Activated CD4-positive, alpha-beta T cell treated with anti-CD3 and anti-CD28 coated beads for 24 hours (primary cell): ENCODE data around the gene HEMK1.

ENCODE experiments used
- DNase-seq, 2 donors: peaks; one replicate each; pipeline ENCODE4 v3.0.0-alpha.2; 2020; ENCODE audit warnings: low read depth in 2 of 2

HEMK1 gene

DNA sequence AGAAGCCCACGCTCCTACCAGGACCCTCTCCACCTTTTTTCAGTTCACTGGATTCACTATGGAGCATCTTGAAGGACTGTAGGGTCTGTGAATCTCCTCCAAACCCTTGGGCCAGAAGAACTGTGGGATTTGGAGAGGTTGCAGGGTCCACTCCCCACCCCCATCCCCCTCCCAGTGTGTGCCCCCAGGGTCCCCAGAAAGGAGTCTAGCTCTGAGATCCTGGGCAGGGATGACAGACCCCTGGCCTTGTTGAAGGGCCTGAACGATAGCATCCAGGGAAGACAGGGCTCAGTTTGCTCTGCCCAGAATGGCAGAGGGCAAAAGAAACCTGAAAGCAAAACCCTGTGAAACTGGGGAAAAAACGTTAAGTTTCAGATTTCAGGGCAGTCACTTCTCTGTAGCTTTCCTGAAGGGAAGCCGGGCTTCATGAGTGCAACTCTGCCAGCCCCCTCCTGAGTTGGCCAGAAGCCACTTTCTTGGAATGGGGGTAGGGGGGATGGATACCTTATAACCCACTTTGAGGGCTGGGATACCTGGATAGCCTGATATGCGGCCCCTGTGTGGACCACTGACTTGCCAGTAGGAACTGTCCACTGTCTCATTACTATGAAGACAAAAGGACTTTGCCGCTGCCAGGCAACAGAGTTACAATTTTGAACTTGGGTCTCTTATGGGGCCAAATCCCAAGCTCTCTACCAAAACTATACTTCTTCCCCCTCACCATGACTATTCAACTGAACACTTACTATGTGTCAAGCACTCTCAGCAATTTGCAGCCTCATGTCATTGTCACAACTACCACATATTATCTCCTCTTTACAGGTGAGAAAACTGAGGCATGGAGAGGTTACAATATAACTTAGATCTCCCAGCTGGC, 43.9 kb downstream of the HEMK1 start:
- no peak for DNase-seq

DNA sequence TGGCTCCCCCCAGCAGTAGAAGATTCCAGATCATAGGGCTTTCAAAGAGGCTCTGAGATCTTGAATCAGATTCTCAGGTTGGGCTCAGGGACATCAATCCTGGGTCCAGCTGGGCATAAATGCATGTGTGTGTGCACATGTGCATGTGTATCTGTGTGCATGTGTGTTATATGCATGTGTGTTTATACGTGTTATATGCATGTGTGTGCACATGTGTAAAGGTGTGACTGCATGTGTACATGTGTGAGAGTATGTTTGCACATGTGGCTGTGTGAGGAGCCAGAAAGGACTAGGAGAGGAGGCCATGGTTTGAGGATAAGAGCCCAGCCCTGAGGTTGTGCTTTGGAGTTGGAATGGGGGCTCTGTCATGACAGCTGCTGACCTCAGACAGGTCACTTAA, 45.9 kb downstream of the HEMK1 start:
- DNase-seq, result no peak

DNA sequence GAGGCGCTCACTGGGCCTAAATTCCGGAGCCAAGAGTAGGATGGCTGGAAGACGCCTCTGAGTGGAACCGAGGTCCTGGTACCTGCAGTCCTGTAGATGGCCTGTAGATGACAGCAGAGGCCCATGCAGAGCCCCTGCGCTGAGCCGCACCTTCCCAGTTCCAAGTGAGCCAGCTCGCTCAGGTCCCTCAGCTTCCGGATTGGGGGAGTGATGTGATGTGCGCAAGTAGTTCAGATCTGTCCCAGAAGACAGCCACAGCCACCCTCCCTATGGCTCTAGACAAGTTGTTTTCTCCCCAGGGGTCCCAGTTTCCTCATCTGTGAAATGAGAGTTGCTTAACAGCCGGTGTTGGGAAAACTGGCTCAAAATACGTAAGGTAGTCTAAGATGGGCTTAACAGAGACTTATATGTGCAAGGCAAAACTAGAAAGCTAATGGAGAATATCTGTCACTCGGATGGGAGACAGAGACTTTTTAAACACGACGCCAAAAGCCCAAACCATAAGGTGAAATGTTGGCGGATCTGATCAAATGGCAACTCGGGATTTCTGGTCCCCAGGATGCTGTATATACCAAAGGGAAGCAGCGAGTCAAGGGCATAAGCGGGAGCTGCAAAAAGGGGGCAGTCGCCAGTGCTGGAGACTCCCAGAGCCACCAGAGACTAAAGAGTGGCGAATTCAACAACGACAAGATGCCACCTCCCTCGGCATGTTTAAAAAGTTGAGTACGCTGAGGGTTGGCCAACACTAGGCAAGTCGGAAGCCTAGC, 46.9 kb downstream of the HEMK1 start:
- DNase-seq, result peak; percentile 82

DNA sequence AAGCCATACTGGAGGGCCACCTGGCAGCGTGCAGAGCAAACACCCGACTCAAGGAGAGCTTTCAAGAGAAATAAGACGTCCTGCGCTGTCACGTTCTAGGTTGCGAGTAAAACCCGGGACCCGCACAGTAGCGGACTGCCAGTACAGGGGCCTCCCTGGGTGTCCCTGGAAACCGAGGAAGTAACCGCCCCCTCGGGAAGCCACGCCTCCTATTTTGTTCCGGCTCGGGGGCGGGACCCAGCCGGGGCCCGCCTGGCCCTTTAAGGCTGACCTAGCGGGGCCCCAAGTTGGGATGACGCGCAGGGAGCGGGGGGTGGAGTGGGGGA, 47.4 kb downstream of the HEMK1 start:
- DNase-seq, result peak; percentile 90 to 95

DNA sequence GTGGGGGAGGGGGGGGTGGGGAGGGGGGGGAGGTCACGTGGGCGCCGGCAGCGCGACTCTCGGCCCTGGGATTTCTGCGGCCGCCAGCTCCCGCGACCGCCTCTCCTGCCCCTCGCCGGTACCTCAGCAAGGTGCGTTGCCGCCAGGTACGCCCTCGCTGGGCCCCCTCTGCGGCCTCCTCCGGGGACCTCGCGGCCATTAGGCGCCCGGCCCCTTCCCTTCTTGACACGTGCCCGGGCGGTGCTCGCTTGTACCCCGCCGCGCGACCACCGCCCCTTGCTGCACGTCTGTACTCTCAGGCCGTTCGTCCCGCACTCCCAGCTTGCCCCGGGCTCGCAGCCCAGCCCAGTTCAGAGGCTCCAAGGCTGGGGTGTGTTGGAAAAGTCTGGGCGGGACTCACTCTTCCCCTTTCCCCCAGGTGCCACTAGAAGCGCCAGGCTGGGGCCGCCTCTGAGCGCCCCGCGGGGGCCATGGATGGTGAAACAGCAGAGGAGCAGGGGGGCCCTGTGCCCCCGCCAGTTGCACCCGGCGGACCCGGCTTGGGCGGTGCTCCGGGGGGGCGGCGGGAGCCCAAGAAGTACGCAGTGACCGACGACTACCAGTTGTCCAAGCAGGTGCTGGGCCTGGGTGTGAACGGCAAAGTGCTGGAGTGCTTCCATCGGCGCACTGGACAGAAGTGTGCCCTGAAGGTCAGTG, 47.9 kb downstream of the HEMK1 start, which contains the start of gene MAPKAPK3:
Gene MAPKAPK3 (plus strand): TSS at position 56 of the 696 bp plus-strand sequence. CDS start 415 bp downstream, at position 471.
- DNase-seq, result peak in 1 of 2 donors; percentile 15

DNA sequence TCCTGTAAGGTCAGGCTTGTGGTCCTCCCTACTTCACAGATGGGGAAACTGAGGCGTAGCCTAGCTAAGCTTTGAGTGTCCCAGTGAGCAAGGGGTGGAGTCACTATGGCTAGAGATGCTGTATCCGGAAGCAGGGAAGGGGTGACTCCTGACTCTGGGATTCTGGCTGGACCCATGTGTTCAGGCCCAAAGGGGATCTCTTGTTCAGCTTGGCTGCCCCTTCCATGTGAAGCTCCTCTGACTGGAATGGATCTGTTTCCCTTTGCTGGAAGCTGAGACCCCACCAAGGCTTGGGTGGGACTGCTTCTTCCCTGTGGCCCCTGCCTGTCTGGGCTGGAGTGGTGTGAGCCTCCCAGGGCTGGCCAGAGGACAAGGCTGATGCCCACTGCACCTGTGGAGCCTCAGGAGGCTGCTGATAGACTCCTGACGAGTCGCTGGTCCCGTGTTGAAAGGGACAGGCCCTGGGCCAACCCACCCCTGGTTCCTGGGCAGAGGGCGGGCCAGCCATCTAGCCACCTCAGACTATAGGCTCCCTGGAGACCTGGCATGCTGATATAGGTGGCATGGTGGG, 48.7 kb downstream of the HEMK1 start:
- DNase-seq, result no peak

DNA sequence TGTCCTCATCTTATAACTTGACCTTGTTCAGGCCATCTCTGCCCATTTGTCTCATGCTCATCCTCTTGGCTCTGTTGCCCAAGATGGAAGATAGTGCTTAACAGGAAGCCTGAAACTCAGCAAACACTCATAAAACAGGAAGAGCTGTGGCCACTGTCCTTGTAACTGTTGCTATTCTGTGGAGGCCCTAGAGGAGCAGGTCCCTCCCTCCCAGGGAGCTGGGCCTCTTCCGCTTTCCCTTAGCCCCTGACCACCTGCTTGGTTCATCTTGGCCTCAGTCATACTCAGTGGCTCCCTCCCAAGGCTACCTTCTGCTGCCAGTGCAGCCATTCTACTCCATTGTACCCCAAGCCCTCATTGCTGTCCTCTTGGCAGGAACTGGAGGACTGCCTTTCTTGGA, 51.1 kb downstream of the HEMK1 start:
- no peak for DNase-seq

DNA sequence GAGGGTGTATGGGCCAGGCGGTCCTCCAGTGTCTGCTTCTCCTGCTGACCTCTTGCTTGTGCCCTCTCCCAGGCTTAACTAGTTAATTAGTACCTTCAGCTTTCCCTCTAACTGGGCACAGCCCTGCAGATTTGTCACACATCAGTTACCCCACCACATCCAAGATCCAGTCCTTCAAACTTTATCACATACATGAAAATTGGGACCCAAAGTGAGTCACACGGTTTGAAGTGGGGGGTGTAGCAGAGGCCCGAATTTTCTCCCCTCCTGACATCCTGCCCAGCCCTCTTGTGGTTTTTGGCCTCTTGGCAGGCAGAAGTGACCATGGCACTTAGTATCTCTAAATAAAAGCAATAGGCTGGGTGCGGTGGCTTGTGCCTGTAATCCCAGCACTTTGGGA, 51.5 kb downstream of the HEMK1 start:
- DNase-seq, result no peak

DNA sequence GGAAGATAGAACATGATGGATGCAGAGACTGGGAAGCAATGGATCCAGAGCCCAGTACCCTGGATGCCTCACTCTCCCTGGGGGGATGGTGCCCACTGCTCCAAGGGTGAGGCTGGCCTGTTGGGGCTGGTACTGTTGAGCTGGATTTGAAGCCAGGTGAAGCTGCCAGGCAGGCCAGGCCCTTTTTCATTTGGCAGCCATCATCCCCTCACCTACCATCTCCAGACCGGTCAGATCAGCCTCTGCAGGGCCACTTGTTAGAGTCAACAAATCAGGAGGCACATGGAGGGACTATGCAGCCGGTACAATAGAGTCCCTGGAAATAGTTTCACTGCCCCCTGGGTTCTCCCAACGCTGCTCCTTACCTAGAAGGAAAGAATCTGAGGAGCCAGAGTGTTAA, 53.6 kb downstream of the HEMK1 start:
- no peak for DNase-seq

DNA sequence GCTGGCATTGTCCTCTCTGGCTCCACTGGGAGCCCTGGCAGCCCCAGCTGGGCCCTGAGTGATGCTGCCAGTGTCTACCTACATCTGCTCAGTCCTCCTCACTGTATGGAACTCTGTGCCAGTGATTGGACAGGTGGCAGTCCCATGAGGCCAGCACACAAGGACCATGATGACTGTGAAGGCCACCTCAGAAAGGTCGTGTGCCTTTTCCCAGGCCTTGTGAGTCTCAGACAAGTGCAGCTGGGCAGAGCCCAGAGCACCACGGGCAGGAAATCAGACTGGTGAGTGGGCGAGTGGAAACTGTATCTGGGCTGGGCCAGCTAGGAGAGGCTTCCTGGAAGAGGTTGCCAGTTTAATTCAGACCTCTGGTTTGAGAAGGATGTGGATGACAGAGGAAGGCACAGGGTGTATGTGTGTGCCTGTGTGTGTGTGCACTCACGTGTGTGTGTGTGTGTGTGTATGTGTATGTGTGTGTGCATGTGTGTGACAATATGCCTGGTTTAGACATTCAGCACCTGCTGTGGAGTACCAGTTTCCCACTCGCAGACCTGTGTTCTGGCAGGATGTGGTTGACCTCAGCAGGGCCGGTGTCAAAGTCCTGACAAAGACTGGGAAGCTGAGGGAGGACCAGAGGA, 54.6 kb downstream of the HEMK1 start:
- DNase-seq, result peak; percentile 21 to 52

DNA sequence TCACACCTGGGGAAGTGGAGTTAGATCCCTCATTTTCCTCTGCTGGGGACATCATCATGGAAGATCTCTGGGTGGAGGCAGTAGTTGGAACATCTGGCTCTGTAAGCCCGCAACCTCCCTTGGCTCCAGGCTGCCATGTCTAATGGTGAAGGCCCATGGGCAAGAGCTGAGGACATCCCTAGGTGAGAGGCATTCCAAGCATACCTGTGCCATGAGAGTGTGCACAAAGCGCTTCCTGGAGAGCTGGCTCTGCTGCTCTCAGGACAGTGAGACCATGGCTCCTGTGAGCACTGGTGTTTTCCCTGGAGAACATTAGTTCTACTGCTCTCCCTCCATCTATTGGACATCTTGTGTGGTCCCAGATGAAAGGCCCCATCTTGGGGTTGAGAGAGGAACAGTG, 55.3 kb downstream of the HEMK1 start:
- DNase-seq, result no peak

DNA sequence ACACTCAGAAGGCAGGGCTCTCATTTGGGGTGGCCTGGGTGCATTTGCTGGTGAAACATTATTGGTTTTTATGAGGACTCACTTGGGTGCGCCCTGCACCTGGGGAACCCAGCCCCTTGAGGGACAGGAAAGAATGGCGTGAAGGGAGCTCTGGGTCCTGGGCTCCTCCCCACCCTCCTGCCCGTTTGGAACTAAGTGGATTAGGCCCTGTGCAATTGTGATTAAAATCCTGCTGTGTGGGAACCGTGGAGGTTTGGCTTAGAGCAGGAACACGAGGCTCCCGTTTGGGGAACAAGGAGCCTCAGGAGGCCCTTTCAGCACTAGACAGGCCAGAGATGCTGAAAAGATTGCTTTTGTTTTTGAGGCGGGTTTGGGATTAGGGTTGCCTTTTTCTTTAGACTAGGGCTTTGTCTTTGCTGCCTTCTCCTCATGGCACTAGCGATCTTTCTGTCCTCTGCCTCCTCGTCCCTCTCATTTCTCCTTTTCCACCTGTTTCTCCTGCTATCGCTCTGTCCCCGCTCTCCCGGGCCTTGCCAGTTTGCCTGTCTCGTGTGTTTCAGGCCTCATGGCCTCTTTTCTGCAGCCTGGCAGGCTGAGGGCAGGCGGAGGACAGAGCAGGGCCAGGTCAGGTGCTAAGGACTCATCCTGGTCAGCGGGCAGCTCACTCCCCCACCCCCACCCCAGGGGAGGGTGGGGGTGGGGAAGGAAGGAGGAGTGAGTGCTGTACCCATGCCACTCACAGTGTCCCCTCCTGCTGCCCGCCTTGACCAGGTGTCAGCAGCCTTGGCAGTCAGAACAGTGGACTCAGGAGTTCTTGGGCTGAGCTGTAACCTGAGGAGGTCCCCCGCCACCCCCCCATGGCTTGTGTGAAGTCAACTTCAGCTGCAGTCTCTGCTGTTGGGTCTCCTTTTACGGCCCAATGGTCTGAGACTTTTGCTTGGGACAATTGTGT, 56.2 kb downstream of the HEMK1 start:
- no peak for DNase-seq

DNA sequence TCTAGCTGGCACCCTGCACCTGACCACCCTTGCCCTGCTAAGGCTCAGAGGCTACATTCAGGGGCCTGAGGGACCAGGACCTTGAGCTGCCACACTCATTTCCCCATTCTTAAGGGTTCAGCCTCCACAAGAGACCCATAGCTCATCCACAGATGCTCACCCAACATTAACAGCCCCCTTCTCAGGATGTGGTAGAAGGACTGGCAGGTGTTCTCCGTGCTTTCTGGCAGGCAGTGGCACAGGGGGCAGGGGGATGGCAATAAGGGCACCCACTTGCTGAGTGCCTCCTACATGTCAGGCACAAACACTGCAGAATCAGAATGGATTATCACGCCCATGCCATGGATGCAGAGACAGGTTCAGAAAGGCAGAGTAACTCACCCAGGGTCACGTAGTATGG, 57.1 kb downstream of the HEMK1 start:
- no peak for DNase-seq

DNA sequence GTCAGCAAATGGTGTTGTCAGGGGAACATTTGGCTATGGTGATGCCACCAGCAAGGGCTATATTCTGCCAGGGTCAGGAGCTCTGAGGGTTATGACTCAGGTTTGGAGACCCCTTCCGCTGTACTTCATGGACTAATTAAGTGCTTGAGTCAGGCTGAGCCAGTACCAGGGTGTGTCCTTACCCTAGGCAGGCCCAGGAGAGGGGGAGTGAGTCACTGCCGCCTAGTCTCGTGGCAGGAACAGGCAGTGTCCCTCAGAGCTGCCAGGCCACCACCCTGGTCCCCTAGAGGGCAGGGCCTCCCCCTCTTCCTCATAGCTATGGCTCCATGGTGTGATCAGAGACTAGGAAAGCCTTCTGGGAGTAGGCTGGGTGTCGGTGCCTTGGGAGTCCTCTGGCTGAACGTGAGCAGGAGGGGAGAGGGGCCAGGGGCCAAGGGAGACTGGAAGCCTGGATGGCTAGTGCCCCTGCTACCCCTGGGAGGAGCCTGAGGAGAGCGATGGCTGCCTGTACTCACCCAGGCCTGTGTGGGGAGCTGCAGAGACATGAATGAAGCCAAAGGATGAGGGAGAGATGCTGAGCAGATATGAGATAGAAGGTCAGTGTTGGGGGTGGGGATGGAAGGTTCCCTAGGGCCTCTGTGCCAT, 58.2 kb downstream of the HEMK1 start:
- DNase-seq, result no peak

DNA sequence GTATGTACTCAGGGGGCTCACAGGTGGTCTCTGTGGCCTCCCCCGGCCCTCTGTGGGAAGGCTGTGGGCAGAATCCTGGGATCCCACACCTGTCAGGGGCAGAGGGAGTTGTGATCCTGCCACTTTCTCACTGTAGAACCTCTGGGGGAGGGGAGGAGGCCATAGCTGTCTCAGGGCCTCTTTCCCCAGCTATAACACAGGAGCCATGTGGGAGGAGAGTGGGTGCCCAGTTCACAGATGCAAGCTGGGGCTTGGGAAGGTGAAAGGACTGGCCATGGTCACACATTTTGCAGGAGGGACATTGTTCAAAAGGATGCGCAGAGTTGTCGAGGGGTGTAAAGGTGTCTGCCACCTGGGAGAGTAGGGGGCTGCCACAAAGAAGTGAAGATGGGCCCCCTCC, 59.3 kb downstream of the HEMK1 start:
- DNase-seq, result no peak

DNA sequence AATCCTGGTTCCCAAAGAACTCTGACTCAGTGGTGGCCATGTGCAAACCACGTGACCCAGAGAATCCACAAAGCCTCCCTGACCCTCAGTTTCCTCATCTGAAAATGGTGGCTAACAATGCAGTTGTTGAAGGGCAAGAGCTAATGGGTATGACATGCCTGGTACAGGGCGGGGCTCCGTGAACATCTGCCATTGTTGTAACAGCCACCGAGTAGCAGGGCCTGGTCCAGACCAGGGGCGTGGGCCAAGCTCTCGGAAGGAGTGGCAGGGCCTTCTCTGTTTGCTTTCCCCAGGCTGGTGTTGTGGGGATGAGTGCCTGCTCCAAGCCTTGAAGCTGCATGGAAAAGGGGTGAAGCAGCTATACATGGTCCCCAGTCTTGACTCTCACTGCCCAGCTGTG, 61.1 kb downstream of the HEMK1 start:
- no peak for DNase-seq

DNA sequence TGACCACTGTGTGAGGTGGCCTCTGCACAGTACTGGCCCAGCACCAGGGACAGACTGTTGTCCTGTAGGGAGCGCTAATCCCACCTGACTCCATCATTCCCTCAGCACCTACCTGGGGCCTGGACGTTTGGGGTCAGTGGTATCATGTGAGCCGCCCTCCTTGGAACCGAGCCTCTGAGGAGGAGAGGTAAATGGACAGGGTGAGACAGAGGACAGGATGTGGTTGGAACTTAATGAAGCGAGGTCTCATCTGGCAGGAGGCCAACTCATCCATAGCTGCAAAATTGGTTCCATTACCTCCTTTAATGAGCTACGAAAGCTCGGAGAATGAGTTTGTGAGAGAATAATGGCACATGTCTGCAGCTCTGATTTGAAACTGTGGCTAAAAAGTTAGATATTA, 61.6 kb downstream of the HEMK1 start:
- DNase-seq, result no peak

DNA sequence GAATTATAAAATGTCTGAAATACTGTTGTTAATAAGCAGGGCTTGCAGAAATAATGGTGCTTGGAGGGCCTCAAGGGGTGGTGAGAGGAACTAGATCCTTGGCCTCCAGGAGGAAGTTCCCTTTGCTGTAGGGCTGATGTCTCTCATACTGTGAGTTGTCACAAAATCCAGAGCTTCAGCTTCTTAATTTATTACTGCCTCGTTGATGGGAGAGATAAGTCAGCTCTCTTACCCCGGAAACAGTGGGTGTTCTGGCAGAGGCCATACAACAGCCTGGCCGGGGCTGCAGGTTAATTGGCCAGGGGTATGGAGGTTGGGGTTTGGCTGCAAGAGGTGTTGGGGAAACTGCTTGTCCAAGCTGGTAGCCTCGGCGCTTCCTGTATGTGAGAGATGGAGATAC, 63.1 kb downstream of the HEMK1 start:
- DNase-seq, result no peak

DNA sequence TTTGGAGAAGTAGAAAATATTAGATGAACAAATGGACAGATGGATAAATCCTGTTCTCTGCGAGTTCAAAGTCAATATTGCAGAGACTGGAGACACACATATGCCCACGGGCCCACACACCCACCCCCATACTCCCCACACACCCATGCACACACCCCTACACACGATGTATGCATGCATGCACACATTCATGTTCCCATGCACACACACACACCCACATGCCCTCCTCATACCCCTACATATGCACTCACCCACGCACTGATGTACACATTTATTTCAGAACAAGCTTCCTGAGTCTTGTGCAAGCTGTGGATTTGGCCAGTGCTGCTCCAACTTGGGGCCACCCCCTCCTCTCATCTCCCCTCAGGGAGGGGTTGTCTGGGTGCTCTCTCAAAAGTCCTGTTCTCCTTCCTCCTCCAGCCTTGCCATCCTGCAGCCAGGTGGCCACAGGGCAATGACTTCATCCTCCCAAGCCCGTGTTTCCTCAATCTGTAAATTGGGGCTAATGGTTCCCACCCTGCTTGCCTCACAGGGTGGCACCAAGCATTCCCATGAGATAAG, 64.0 kb downstream of the HEMK1 start:
- no peak for DNase-seq

DNA sequence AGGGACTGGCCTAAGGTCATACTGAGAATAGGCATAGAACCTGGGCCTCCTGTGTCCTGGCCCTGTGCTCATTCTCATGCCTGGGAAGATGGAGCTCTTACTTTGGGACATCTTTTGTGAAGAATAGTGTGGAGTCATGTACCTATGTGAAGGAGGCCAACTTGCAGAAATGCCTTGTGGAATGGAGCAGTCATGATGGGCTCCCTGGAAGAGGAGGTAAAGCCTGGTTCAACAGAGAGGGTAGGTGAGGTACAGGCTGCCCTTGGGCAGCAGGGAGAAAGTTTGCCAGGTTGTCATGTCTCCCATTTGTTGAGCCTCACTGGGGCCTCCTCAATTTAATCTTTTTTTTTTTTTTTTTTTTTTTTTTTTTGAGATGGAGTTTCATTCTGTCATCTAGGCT, 65.7 kb downstream of the HEMK1 start:
- DNase-seq, result no peak
